Skeletal muscle satellite cell (primary cell): ENCODE data around the gene FAM3B.

Experiments used
- H3K27me3 ChIP-seq: 2 replicates; pipeline ENCODE4 v1.7.0; 2013; ENCODE audit warnings: low read length; ENCODE audit not compliant: control insufficient read depth, insufficient read depth
- H3K36me3 ChIP-seq: 2 replicates; pipeline ENCODE4 v1.7.0; 2013; ENCODE audit warnings: mild to moderate bottlenecking, control low read depth, low read length; ENCODE audit not compliant: insufficient read depth
- H3K4me1 ChIP-seq: 2 replicates; pipeline ENCODE4 v1.7.0; 2013; ENCODE audit warnings: low read length; ENCODE audit not compliant: control insufficient read depth, insufficient read depth
- H3K4me2 ChIP-seq: 2 replicates; pipeline ENCODE4 v1.7.0; 2013; ENCODE audit warnings: mild to moderate bottlenecking, low read length
- H3K4me3 ChIP-seq: 2 replicates; pipeline ENCODE4 v1.7.0; 2013; ENCODE audit warnings: low read length
- H3K9ac ChIP-seq: 2 replicates; pipeline ENCODE4 v1.7.0; 2013; ENCODE audit warnings: mild to moderate bottlenecking, low read depth, low read length, moderate library complexity
- H3K9me3 ChIP-seq: replicated peaks from 2 replicates; pipeline ENCODE4 v1.7.0; 2013; ENCODE audit warnings: mild to moderate bottlenecking, control low read depth, low read length

The FAM3B gene

GRCh38 chr21:41365377-41366107 is 48.9 kb downstream of the FAM3B start:
- no peaks in the 10 kb centered on the region for H3K9me3 ChIP-seq
- H3K4me2 ChIP-seq, result no peak overlapping the region
- no peak overlapping the region for H3K9ac ChIP-seq
- H3K36me3 ChIP-seq, result no peaks in the 10 kb centered on the region
- no peak overlapping the region for H3K4me3 ChIP-seq
- H3K27me3 ChIP-seq, result peaks cover 23% of the 10 kb centered on the region
- H3K4me1 ChIP-seq, result no peaks in the 10 kb centered on the region

DNA sequence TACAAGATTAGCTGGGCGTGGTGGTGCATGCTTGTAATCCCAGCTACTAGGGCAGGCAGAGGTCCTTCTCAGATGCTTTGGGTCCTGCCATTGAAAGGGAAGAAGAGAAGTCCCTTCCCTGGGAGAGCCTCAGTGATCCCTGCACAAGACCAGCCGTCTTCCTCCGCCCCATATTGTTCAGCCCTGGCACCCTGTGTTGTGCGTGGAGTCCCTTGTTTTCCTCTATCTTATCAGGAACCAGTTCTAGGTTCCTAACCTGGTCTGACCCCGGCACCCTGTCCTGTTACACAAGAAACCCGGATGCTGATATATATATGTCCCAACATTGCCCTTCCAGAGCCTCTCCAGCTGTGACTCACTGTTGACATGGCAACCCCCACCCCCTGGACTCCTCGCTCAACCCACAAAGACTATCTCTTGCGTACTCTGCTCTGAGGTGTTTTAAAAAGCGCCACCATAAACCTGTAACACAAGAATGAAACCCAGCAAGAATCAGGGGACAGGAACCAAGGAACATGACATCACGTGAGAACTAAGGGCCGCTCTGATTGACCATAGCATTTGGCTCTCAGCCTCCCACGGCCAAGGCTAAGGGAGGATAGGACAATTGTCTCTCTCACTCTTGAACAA is 50.0 kb downstream of the FAM3B start:
- Histone ChIP-seq H3K9me3 (no peaks in the 10 kb centered on the region), H3K4me2 (no peak overlapping the region), H3K9ac (no peak overlapping the region), H3K27me3 (peaks cover 23% of the 10 kb centered on the region), H3K36me3 (no peaks in the 10 kb centered on the region), H3K4me1 (no peaks in the 10 kb centered on the region), H3K4me3 (no peak overlapping the region)

- no peaks in the 10 kb centered on the region for H3K4me1 ChIP-seq
- no peak overlapping the region for H3K4me3 ChIP-seq
- H3K9ac ChIP-seq, result no peak overlapping the region
- H3K36me3 ChIP-seq, result no peaks in the 10 kb centered on the region
- H3K27me3 ChIP-seq, result peaks cover 23% of the 10 kb centered on the region
- no peak overlapping the region for H3K4me2 ChIP-seq
- H3K9me3 ChIP-seq, result no peaks in the 10 kb centered on the region
Observed at GRCh38 chr21:41367301-41367944, 50.8 kb downstream of the FAM3B start.

GRCh38 chr21:41367945-41368734 is 51.5 kb downstream of the FAM3B start:
- H3K4me1 ChIP-seq, result no peaks in the 10 kb centered on the region

GRCh38 chr21:41368735-41369104 is 52.1 kb downstream of the FAM3B start:
- no peaks in the 10 kb centered on the region for H3K9me3 ChIP-seq
- H3K4me1 ChIP-seq, result no peaks in the 10 kb centered on the region
- no peaks in the 10 kb centered on the region for H3K36me3 ChIP-seq
- H3K27me3 ChIP-seq, result peaks cover 23% of the 10 kb centered on the region
- H3K9ac ChIP-seq, result no peak overlapping the region
- no peak overlapping the region for H3K4me2 ChIP-seq
- no peak overlapping the region for H3K4me3 ChIP-seq

More at GRCh38 chr21:41367945-41368734, 51.5 kb downstream of the FAM3B start:
- Histone ChIP-seq H3K4me2 (no peak overlapping the region), H3K9me3 (no peaks in the 10 kb centered on the region), H3K27me3 (peaks cover 23% of the 10 kb centered on the region), H3K36me3 (no peaks in the 10 kb centered on the region), H3K9ac (no peak overlapping the region), H3K4me3 (no peak overlapping the region)

GRCh38 chr21:41369105-41369919 is 52.7 kb downstream of the FAM3B start:
- no peak overlapping the region for H3K4me3 ChIP-seq
- no peak overlapping the region for H3K9ac ChIP-seq
- no peaks in the 10 kb centered on the region for H3K4me1 ChIP-seq

GRCh38 chr21:41369920-41370839 is 53.6 kb downstream of the FAM3B start:
- Histone ChIP-seq H3K4me2 (no peak overlapping the region), H3K27me3 (peaks cover 23% of the 10 kb centered on the region), H3K4me3 (no peak overlapping the region), H3K4me1 (no peaks in the 10 kb centered on the region), H3K9me3 (no peaks in the 10 kb centered on the region), H3K36me3 (no peaks in the 10 kb centered on the region), H3K9ac (no peak overlapping the region)

More at GRCh38 chr21:41369105-41369919, 52.7 kb downstream of the FAM3B start:
- no peak overlapping the region for H3K4me2 ChIP-seq
- H3K9me3 ChIP-seq, result no peaks in the 10 kb centered on the region
- no peaks in the 10 kb centered on the region for H3K36me3 ChIP-seq
- H3K27me3 ChIP-seq, result peaks cover 23% of the 10 kb centered on the region

DNA sequence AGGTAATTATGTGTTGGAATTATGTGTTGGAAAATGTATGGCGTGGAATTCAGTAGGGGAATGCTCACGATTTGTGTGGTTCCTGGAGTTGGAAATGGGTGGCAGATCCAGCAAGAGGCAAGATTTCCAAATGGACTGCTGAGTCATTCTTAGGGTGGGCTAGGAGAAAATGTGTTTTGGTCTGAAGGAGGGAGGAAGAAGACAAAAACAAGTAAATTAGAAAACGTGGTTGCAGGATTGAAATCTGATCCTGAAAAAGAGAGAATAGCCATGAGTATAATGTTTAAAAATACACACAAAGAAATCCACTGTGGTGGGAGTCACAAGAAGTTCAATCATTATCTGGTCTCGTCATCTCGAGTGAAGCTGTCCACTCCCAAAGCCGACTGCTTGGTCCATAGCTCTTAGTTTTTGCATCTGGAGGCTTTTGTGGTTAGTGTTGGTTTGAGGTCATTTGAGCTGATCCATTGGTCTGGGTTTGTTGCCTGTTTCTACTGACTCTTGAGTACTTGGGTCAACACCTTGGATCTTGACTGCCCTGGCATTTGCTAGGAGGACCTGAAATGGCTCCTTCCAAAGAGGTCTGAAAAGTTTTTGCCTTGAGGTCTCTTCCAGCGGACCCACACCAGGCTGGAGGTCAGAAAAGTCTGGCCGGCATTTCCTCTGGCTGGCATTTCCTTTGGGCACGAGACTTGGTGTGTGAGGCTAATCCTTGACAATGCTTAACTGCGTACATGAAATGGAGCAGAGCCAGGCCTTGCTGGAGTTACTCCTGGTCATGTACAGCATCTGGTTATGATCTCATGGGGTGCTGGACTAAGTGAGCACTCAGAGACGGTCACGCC is 54.5 kb downstream of the FAM3B start:
- Histone ChIP-seq H3K36me3 (no peaks in the 10 kb centered on the region), H3K27me3 (peaks cover 23% of the 10 kb centered on the region), H3K4me3 (no peak overlapping the region), H3K9ac (no peak overlapping the region), H3K4me1 (no peaks in the 10 kb centered on the region), H3K9me3 (no peaks in the 10 kb centered on the region), H3K4me2 (no peak overlapping the region)

DNA sequence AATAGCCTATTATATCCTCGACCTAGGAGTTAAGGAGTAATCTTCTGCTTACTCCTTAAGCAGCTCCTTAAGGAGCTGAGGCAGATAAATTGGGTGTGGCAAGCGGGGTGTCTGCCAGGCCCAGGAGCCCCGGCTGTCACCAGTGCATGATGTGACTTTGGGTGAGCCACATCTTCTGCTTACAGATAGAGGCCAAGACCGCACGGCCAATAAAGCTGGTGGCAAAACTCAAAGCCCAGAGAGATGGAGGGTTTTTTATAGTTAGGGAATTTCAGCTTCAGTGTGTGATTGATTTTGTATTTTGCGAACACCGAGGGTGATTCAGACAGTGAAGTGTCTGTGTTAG is 55.1 kb downstream of the FAM3B start:
- Histone ChIP-seq H3K9me3 (no peaks in the 10 kb centered on the region), H3K36me3 (no peaks in the 10 kb centered on the region), H3K9ac (no peak overlapping the region), H3K4me3 (no peak overlapping the region), H3K27me3 (peaks cover 23% of the 10 kb centered on the region), H3K4me2 (no peak overlapping the region), H3K4me1 (no peaks in the 10 kb centered on the region)
